Tibial nerve (tissue), 4 donors: ENCODE measurements around the gene CFAP61. TPM values are rescaled to one million over a fixed set of nuclear protein-coding genes. Genes with fewer than 3 reads are reported as not detected.
A peak's percentile ranks its signal among the peaks of the same experiment; 100 is the strongest.

ENCODE experiments used
- DNase-seq, 2 donors: peaks; one replicate each; pipeline ENCODE4 v3.0.0-alpha.2; 2019; ENCODE audit warnings: low spot score in 2 of 2
- H3K27ac ChIP-seq, 4 donors: fragments of 200-600 bp; sonication (generic) in 3 of 4; one replicate each; pipeline ENCODE4 v1.5.1; 2017 to 2019; ENCODE audit warnings: mild to moderate bottlenecking in 1 of 4
- H3K27me3 ChIP-seq, 2 donors: fragments of 200-600 bp; sonication (generic) in 1 of 2; one replicate each; pipeline versions ENCODE4 v1.5.1 to v1.6.0; 2017 to 2019
- H3K36me3 ChIP-seq, 3 donors: fragments of 200-600 bp; sonication (generic); one replicate each; pipeline ENCODE4 v1.5.1; 2018 to 2019
- H3K4me1 ChIP-seq, 4 donors: fragments of 200-600 bp; sonication (generic) in 3 of 4; one replicate each; pipeline ENCODE4 v1.5.1; 2017 to 2019
- H3K4me3 ChIP-seq, 4 donors: fragments of 200-600 bp; sonication (generic) in 3 of 4; one replicate each; pipeline ENCODE4 v1.5.1; 2017 to 2019; ENCODE audit warnings: mild to moderate bottlenecking in 1 of 4, moderate library complexity in 1 of 4
- H3K9me3 ChIP-seq, 4 donors: fragments of 200-600 bp; sonication (generic) in 3 of 4; one replicate each; pipeline ENCODE4 v1.5.1; 2017 to 2019
- EP300 ChIP-seq, 2 donors: sonication (generic); formaldehyde crosslinking; IDR thresholded peaks; one replicate each; pipeline ENCODE4 v1.6.1; 2017; ENCODE audit warnings: antibody characterized with exemption in 2 of 2, mild to moderate bottlenecking in 1 of 2
- POLR2A ChIP-seq, 2 donors: fragments of 450-650 bp; IDR thresholded peaks; one replicate each; pipeline ENCODE4 v1.6.1; 2017; ENCODE audit warnings: antibody characterized with exemption in 2 of 2, mild to moderate bottlenecking in 2 of 2, moderate library complexity in 2 of 2
- WGBS, 2 donors: methylation state at CpG; one replicate each; pipeline ENCODE4 v1.1.5; 2018; 5-methylcytosine and 5-hydroxymethylcytosine counted together
- total RNA-seq, 4 donors: library from RNA; depleted of rRNA; stranded (reverse); fragments of >200 nt; gene quantifications; one replicate each; pipeline ENCODE4 v1.1.0, GENCODE V29; 2016
- TF ChIP-seq, protein P1 (sequence below), 5 experiments: fragments of 200-600 bp in 3 of 5; fragments of 450-650 bp in 2 of 5; sonication (generic) in 3 of 5; IDR thresholded peaks; one replicate each; pipeline ENCODE4 v1.5.1; 2016 to 2019; ENCODE audit warnings: antibody characterized with exemption in 5 of 5, mild to moderate bottlenecking in 3 of 5, moderate library complexity in 2 of 5

The CFAP61 gene
- total RNA-seq, 4 donors from 2014 or later: 0.21 to 1.5 (median 0.60) TPM; not detected in 1

GRCh38 chr20:20085071-20085470 lies 32.7 kb downstream of the CFAP61 start:
- no peak for DNase-seq
- Histone ChIP-seq H3K27me3 (peaks cover 0 to 7% of the 10 kb centered on the region in 2 donors), H3K4me3 (no peak overlapping the region), H3K27ac (no peak overlapping the region), H3K9me3 (no peaks in the 10 kb centered on the region), H3K36me3 (no peaks in the 10 kb centered on the region), H3K4me1 (peaks cover 0 to 16% (median 0%) of the 10 kb centered on the region in 4 donors)
- WGBS, 2 donors: 51 to 52% methylated on average over 9 of the region's 9 CpGs
- TF ChIP-seq POLR2A (IDR thresholded peaks at IDR 0.05): no peak
- TF ChIP-seq, protein P1, sequence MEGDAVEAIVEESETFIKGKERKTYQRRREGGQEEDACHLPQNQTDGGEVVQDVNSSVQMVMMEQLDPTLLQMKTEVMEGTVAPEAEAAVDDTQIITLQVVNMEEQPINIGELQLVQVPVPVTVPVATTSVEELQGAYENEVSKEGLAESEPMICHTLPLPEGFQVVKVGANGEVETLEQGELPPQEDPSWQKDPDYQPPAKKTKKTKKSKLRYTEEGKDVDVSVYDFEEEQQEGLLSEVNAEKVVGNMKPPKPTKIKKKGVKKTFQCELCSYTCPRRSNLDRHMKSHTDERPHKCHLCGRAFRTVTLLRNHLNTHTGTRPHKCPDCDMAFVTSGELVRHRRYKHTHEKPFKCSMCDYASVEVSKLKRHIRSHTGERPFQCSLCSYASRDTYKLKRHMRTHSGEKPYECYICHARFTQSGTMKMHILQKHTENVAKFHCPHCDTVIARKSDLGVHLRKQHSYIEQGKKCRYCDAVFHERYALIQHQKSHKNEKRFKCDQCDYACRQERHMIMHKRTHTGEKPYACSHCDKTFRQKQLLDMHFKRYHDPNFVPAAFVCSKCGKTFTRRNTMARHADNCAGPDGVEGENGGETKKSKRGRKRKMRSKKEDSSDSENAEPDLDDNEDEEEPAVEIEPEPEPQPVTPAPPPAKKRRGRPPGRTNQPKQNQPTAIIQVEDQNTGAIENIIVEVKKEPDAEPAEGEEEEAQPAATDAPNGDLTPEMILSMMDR (IDR thresholded peaks at IDR 0.05): no peak

DNA sequence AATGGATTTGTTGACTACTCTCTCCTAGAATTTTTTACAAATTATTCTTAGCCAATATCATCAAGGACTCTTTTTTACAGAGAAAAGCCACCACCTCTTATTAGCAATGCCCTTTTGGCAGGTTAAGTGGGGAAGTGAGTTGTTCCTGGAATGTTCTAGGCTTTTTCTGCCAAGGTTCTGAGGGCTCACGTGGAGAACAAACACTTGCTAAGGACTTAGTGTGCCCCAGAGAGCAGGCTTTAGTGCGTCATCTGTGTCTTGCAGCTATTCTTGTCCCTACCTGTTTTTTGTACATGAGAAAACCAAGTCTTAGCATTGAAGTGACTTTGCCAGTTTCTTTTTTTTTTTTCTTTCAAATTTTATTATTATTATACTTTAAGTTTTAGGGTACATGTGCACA lies 33.5 kb downstream of the CFAP61 start:
- H3K27me3 ChIP-seq: peaks cover 0 to 3% of the 10 kb centered on the region in 2 donors
- DNase-seq: no peak
- H3K4me3 ChIP-seq: no peak overlapping the region
- no peak overlapping the region for H3K27ac ChIP-seq
- H3K4me1 ChIP-seq: peaks cover 0 to 16% (median 0%) of the 10 kb centered on the region in 4 donors
- TF ChIP-seq, protein P1 (IDR thresholded peaks at IDR 0.05): no peak
- peak in 1 of 2 donors; percentile 42 for TF ChIP-seq EP300 (IDR thresholded peaks at IDR 0.05)
- TF ChIP-seq POLR2A (IDR thresholded peaks at IDR 0.05): no peak
- WGBS, 2 donors: 53 to 64% methylated on average over 2 of the region's 2 CpGs
- no peaks in the 10 kb centered on the region for H3K9me3 ChIP-seq
- no peaks in the 10 kb centered on the region for H3K36me3 ChIP-seq

- H3K27me3 ChIP-seq: no peaks in the 10 kb centered on the region
- TF ChIP-seq EP300 (IDR thresholded peaks at IDR 0.05) (no peak), POLR2A (IDR thresholded peaks at IDR 0.05) (no peak)
- TF ChIP-seq, protein P1 (IDR thresholded peaks at IDR 0.05): no peak
- H3K4me3 ChIP-seq: no peak overlapping the region
- H3K27ac ChIP-seq: no peak overlapping the region
- no peak for DNase-seq
- WGBS, 2 donors: 71 to 83% methylated on average over 4 of the region's 4 CpGs
- no peaks in the 10 kb centered on the region for H3K36me3 ChIP-seq
- no peaks in the 10 kb centered on the region for H3K9me3 ChIP-seq
- H3K4me1 ChIP-seq: peaks cover 0 to 15% (median 0%) of the 10 kb centered on the region in 4 donors
Measured at GRCh38 chr20:20089018-20089417, 36.7 kb downstream of the CFAP61 start.

DNA sequence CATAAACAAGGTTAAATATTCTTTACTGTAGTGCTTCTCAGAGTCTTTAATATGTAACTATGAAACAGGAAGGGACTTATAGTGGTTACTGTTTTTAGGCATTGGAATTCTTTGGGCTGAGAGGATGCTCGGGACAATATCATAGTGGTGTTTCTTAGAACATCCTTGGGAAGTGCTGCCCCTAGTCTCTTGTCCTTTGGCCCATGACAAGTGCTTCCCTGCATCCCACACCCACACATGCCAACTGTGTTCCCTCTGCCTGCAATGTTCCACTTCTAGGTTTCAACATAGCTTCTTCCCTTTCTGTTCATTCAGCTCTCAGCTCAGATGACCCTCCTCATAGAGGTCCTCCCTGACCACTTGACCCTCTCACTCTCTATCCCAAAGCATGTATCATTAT lies 37.6 kb downstream of the CFAP61 start:
- 71 to 82% methylated on average over 1 of the region's 1 CpG for WGBS, 2 donors
- H3K4me3 ChIP-seq: no peak overlapping the region
- no peaks in the 10 kb centered on the region for H3K27me3 ChIP-seq
- no peaks in the 10 kb centered on the region for H3K36me3 ChIP-seq
- TF ChIP-seq EP300 (IDR thresholded peaks at IDR 0.05): no peak
- no peak for TF ChIP-seq POLR2A (IDR thresholded peaks at IDR 0.05)
- TF ChIP-seq, protein P1 (IDR thresholded peaks at IDR 0.05): no peak
- H3K4me1 ChIP-seq: peaks cover 0 to 5% (median 0%) of the 10 kb centered on the region in 4 donors
- no peaks in the 10 kb centered on the region for H3K9me3 ChIP-seq
- no peak overlapping the region for H3K27ac ChIP-seq
- DNase-seq: no peak

DNA sequence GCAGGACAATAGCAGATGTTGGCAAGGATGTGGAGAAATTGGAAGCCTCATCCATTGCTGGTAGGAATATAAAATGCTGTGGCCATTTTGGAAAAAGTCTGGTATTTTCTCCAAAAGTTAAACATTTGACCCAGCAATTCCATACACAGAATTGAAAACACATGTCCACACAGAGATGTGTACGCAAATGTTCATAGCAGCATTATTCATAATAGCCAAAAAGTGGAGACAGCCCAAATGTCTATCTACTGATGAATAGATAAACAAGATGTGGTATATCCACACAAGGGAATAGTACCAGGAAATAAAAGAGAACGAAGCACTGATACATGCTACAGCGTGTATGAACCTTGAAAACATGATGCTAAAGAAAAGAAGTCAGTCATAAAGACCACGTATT lies 40.5 kb downstream of the CFAP61 start:
- TF ChIP-seq POLR2A (IDR thresholded peaks at IDR 0.05): no peak
- no peak for TF ChIP-seq EP300 (IDR thresholded peaks at IDR 0.05)
- TF ChIP-seq, protein P1 (IDR thresholded peaks at IDR 0.05): no peak

More for the DNA sequence above, 40.5 kb downstream of the CFAP61 start:
- Histone ChIP-seq H3K9me3 (no peaks in the 10 kb centered on the region), H3K27me3 (no peaks in the 10 kb centered on the region), H3K27ac (no peak overlapping the region), H3K36me3 (no peaks in the 10 kb centered on the region), H3K4me1 (no peaks in the 10 kb centered on the region), H3K4me3 (no peak overlapping the region)
- no peak for DNase-seq
- WGBS, 2 donors: 71 to 74% methylated on average over 4 of the region's 4 CpGs
